OCI-LY7 (cell line): Measurements from ENCODE around the gene COX7B2.

Experiments
- CTCF ChIP-seq: fragments of 200-600 bp; sonication (generic); conservative IDR thresholded peaks from 2 replicates; pipeline ENCODE4 v1.5.1; 2014; ENCODE audit warnings: mild to moderate bottlenecking, antibody characterized with exemption, low read length, moderate library complexity, mixed read lengths
- EZH2phosphoT487 ChIP-seq: fragments of 200-600 bp; sonication (generic); IDR thresholded peaks from 2 replicates; pipeline ENCODE4 v1.6.1; 2018; ENCODE audit warnings: low read depth, borderline replicate concordance, mild to moderate bottlenecking, mixed run types, antibody characterized with exemption, low read length, moderate library complexity, mixed read lengths

GRCh38 chr4:46720055-46720454, 189.0 kb downstream of the COX7B2 start:
- TF ChIP-seq CTCF (no peak), EZH2phosphoT487 (no peak)
